Nephron (organoid): ENCODE measurements around the gene LIPA.

Source experiments
- H3K27ac Mint-ChIP-seq, 3 experiments: 2 replicates each; pipeline ENCODE4 v1.8.0; 2020; ENCODE audit warnings: mixed read lengths in 3 of 3, mild to moderate bottlenecking in 2 of 3, moderate library complexity in 1 of 3
- H3K27me3 Mint-ChIP-seq: 2 replicates; pipeline ENCODE4 v1.8.0; 2021; ENCODE audit warnings: low read depth, mild to moderate bottlenecking, moderate library complexity, mixed read lengths
- H3K36me3 Mint-ChIP-seq: 2 replicates; pipeline ENCODE4 v1.8.0; 2020; ENCODE audit warnings: low read depth, mixed read lengths
- H3K4me1 Mint-ChIP-seq: 2 replicates; pipeline ENCODE4 v1.8.0; 2020; ENCODE audit warnings: mixed read lengths
- H3K4me3 Mint-ChIP-seq, 3 experiments: 2 replicates each; pipeline ENCODE4 v1.8.0; 2020; ENCODE audit warnings: mild to moderate bottlenecking in 3 of 3, mixed read lengths in 3 of 3, moderate library complexity in 2 of 3
- H3K9me3 Mint-ChIP-seq: 2 replicates; pipeline ENCODE4 v1.8.0; 2020; ENCODE audit warnings: mixed read lengths
- TF ChIP-seq, protein P1 (sequence below), 3 experiments: fragments of 200-600 bp; sonication (generic); IDR thresholded peaks; one replicate each; pipeline ENCODE4 v1.5.0; 2021; ENCODE audit warnings: antibody characterized with exemption in 3 of 3; ENCODE audit not compliant: unreplicated experiment in 3 of 3

Gene LIPA

DNA sequence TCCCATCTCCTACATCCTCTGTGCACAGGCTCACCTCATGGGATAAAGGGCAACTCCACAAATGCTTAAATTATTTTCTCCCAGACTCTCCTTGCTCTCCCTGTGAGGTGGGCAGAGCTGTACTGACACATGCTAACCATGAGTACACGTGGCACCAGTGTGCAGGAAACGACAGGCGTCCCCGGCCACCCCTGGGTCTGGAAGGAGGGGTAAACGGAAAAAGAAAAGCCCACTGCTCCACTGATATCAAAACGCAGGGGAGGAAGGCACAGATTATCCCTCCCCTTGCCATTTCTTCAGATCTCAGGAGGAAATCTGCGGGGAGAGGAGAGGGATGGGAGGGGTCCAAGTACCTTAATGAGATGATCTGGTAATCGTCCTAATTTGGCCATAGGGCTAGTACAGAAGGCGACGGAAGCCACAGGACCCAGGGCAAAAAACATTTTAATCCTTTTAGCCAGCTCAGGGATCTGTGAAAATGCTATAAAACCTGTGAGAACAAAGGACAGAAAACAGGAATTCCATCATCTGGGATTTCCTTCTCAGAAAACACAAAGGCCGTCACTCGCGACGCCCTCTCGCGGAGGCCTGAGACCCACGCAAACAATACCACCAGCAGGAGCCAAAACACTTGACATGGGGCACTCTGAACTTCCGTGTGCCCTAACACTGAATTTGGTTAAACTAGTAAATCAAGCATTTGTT, 26.7 kb downstream of the LIPA start:
- Mint-ChIP-seq H3K9me3 (no peaks in the 10 kb centered on the region), H3K27ac (no peak overlapping the region), H3K4me3 (no peak overlapping the region), H3K4me1 (no peaks in the 10 kb centered on the region), H3K36me3 (peaks cover 24% of the 10 kb centered on the region), H3K27me3 (no peaks in the 10 kb centered on the region)
- TF ChIP-seq, protein P1, sequence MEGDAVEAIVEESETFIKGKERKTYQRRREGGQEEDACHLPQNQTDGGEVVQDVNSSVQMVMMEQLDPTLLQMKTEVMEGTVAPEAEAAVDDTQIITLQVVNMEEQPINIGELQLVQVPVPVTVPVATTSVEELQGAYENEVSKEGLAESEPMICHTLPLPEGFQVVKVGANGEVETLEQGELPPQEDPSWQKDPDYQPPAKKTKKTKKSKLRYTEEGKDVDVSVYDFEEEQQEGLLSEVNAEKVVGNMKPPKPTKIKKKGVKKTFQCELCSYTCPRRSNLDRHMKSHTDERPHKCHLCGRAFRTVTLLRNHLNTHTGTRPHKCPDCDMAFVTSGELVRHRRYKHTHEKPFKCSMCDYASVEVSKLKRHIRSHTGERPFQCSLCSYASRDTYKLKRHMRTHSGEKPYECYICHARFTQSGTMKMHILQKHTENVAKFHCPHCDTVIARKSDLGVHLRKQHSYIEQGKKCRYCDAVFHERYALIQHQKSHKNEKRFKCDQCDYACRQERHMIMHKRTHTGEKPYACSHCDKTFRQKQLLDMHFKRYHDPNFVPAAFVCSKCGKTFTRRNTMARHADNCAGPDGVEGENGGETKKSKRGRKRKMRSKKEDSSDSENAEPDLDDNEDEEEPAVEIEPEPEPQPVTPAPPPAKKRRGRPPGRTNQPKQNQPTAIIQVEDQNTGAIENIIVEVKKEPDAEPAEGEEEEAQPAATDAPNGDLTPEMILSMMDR (IDR thresholded peaks at IDR 0.05; ENCODE audit: unreplicated experiment in 3 of 3) = no peak

DNA sequence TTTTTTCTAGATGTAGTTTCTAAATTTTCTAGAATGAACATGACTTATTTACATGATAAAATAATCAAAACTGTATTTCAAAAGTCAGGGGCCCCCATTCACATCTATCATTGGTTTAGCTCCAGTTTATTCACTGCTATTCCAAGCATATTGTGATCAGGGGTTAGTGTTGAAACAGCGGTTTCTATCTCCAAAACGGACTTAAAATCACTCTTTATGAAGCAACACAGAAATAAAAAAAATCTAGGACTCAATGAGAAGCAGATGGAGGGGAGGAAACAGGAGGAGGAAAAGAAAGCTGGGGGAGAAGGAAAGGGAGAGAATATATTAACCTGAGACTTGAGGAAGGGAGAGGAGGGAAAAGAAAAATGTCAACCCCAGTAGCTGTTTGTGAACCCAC, 29.7 kb downstream of the LIPA start:
- H3K27me3 Mint-ChIP-seq = no peaks in the 10 kb centered on the region
- TF ChIP-seq, protein P1 (IDR thresholded peaks at IDR 0.05; ENCODE audit: unreplicated experiment in 3 of 3) = no peak
- H3K4me3 Mint-ChIP-seq = no peak overlapping the region
- peaks cover 12% of the 10 kb centered on the region for H3K36me3 Mint-ChIP-seq
- peaks cover 6% of the 10 kb centered on the region for H3K4me1 Mint-ChIP-seq
- H3K27ac Mint-ChIP-seq = peak overlapping the region in 1 of 3 experiments; percentile 1
- H3K9me3 Mint-ChIP-seq = no peaks in the 10 kb centered on the region

DNA sequence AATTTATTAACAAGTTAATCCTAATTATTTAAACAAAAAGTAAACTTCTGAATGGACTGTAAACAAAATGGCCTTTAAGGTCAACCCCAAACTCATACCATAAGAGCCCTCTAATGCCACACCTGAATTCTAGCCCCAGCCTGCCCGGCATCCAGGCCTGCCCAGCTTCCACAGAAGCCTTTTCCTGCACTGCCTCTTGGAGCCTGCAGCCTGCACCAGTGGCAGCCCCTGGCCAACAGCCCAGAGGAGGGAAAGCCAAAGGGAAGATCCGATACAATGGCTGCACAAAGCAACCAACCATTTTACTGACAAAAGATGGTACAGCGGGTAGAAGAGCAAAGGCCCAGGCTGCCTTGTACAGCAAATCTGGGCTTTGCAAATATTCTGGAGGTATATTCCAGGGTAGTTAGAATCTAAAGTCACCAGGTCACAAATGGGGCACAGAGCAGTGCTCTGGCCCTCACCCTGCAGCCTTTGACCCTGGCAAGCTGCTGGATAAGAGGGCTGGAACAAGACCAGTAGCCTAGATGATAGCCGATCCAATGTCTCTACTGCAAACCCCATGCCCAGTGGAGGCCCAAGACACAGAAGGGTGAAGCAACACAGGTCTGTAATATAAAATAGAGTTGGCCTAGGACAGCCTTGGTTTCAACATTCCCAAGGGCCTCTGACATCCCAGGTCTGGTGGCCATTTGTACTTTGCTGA, 31.9 kb downstream of the LIPA start:
- no peak overlapping the region for H3K27ac Mint-ChIP-seq
- H3K4me3 Mint-ChIP-seq = no peak overlapping the region
- no peaks in the 10 kb centered on the region for H3K36me3 Mint-ChIP-seq
- H3K4me1 Mint-ChIP-seq = peaks cover 8% of the 10 kb centered on the region
- TF ChIP-seq, protein P1 (IDR thresholded peaks at IDR 0.05; ENCODE audit: unreplicated experiment in 3 of 3) = no peak
- H3K27me3 Mint-ChIP-seq = no peaks in the 10 kb centered on the region
- no peaks in the 10 kb centered on the region for H3K9me3 Mint-ChIP-seq

DNA sequence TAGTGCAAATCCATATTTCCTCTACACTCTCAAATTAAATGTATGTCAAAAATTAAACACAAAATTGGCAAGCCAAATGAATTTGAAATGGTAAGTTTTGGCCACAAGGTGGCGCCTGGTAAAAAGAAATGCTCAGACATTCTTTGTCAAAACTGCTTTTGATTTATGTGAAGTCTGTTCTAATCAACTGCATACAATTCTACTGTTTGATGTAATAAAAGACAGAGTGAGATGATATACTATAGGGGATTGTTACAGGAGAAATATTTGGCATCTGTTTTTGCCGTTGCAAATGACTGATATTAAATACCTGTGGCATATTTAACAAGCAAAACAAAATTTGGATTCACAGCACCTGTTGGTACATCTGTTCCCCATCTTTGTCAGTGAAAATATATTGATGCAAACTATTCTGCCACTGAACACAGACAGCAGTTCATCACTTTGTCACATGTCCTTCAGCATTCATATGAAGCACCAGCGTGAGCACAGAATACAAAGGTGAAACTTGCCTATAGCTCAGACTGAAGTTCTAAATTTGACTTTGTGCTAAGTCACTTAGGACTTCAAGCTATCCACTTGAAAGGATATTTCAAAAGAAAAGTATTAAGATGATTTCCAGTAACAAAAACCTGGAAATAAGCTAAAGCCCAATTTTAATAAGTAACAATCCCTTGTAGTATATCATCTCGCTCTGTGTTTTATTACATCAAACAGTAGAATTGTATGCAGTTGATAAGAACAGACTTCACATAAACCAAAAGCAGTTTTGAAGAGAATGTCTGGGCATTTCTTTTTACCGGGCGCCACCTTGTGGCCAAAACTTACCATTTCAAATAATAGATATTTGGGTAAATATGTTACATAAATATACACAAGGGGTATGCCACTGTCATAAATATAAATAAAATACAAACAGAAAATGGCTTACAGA, 34.3 kb downstream of the LIPA start:
- H3K27me3 Mint-ChIP-seq = no peaks in the 10 kb centered on the region
- H3K4me1 Mint-ChIP-seq = peaks cover 8% of the 10 kb centered on the region
- TF ChIP-seq, protein P1 (IDR thresholded peaks at IDR 0.05; ENCODE audit: unreplicated experiment in 3 of 3) = peak; percentile 73 to 75 (median 75)
- peak overlapping the region in 2 of 3 experiments; percentile 55 to 74 for H3K27ac Mint-ChIP-seq
- H3K36me3 Mint-ChIP-seq = no peaks in the 10 kb centered on the region
- no peak overlapping the region for H3K4me3 Mint-ChIP-seq
- no peaks in the 10 kb centered on the region for H3K9me3 Mint-ChIP-seq

DNA sequence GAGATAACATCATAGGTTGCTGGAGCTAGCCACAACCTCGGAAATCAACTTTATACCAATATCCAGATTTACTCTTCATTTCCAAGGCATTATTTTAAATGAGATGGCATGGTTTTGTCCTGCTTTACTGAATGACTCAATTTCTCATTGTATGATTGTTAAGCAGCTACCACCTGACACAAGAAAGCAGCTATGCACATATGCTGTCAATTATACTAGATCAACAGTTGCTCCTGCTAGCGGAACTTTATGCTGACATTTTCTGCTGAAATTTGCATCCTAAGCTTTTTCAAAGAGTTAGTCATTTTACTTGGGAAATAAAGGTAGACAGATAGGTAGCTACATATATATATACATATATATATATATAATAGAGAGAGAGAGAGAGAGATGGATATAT, 35.5 kb downstream of the LIPA start:
- H3K36me3 Mint-ChIP-seq = no peaks in the 10 kb centered on the region

More for the DNA sequence above, 35.5 kb downstream of the LIPA start:
- H3K4me3 Mint-ChIP-seq = no peak overlapping the region
- H3K27ac Mint-ChIP-seq = no peak overlapping the region
- H3K27me3 Mint-ChIP-seq = no peaks in the 10 kb centered on the region
- peaks cover 8% of the 10 kb centered on the region for H3K4me1 Mint-ChIP-seq
- TF ChIP-seq, protein P1 (IDR thresholded peaks at IDR 0.05; ENCODE audit: unreplicated experiment in 3 of 3) = no peak
- H3K9me3 Mint-ChIP-seq = no peaks in the 10 kb centered on the region
